ENCODE data around the gene USP28.

- TF ChIP-seq, protein P1, sequence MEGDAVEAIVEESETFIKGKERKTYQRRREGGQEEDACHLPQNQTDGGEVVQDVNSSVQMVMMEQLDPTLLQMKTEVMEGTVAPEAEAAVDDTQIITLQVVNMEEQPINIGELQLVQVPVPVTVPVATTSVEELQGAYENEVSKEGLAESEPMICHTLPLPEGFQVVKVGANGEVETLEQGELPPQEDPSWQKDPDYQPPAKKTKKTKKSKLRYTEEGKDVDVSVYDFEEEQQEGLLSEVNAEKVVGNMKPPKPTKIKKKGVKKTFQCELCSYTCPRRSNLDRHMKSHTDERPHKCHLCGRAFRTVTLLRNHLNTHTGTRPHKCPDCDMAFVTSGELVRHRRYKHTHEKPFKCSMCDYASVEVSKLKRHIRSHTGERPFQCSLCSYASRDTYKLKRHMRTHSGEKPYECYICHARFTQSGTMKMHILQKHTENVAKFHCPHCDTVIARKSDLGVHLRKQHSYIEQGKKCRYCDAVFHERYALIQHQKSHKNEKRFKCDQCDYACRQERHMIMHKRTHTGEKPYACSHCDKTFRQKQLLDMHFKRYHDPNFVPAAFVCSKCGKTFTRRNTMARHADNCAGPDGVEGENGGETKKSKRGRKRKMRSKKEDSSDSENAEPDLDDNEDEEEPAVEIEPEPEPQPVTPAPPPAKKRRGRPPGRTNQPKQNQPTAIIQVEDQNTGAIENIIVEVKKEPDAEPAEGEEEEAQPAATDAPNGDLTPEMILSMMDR (IDR thresholded peaks at IDR 0.05; ENCODE audit: low read length) = no peak
- no peak for TF ChIP-seq EZH2phosphoT487 (IDR thresholded peaks at IDR 0.05; ENCODE audit: low read length)
Observed at GRCh38 chr11:113779496-113779895, 95.9 kb downstream of the USP28 start, which contains the start of gene CLDN25.
